Upper lobe of left lung (tissue), 4 donors: Measurements from ENCODE around the gene TSEN54.

Source experiments
- CTCF ChIP-seq, 6 experiments: fragments of 450-650 bp in 4 of 6; fragments of 200-600 bp in 2 of 6; sonication (generic) in 2 of 6; IDR thresholded peaks; one replicate each; pipeline ENCODE4 v1.5.1; 2016 to 2019; ENCODE audit warnings: antibody characterized with exemption in 6 of 6
- EP300 ChIP-seq, 4 donors: sonication (generic); formaldehyde crosslinking; IDR thresholded peaks; one replicate each; pipeline ENCODE4 v1.5.1; 2017; ENCODE audit warnings: antibody characterized with exemption in 4 of 4, control low read depth in 2 of 4
- POLR2A ChIP-seq, 4 donors: fragments of 450-650 bp; IDR thresholded peaks; one replicate each; pipeline ENCODE4 v1.5.1; 2016 to 2017; ENCODE audit warnings: antibody characterized with exemption in 4 of 4, mild to moderate bottlenecking in 2 of 4

GRCh38 chr17:75540923-75541503 lies 24.7 kb downstream of the TSEN54 start:
- TF ChIP-seq CTCF (IDR thresholded peaks at IDR 0.05), result no peak
- TF ChIP-seq EP300 (IDR thresholded peaks at IDR 0.05), result no peak
- no peak for TF ChIP-seq POLR2A (IDR thresholded peaks at IDR 0.05)
